Motor neuron (in vitro differentiated cells): ENCODE data around the gene ICAM4. TPM values are rescaled to one million over a fixed set of nuclear protein-coding genes. Genes with fewer than 3 reads are reported as not detected.

ENCODE experiments used
- ATAC-seq, 8 experiments: fragments of 200-7000 bp; cut with Tn5 transposase; replicated peaks in 6 of 8; 2 replicates each; pipeline ENCODE4 v1.8.0; 2021; ENCODE audit warnings: mild to moderate bottlenecking in 8 of 8, moderate library complexity in 8 of 8
- H3K27ac ChIP-seq, 2 donors: fragments of 250-450 bp; sonication (Bioruptor Pico); 2 replicates each; pipeline ENCODE4 v1.9.0; 2021; ENCODE audit warnings: antibody characterized with exemption in 2 of 2, mild to moderate bottlenecking in 2 of 2, moderate library complexity in 1 of 2
- H3K4me1 ChIP-seq, 2 donors: fragments of 250-450 bp; sonication (Bioruptor Pico); replicated peaks in 1 of 2; 2 replicates each; pipeline ENCODE4 v1.6.1; 2021; ENCODE audit warnings: antibody characterized with exemption in 2 of 2, mild to moderate bottlenecking in 2 of 2, moderate library complexity in 1 of 2
- H3K4me3 ChIP-seq, 5 donors: fragments of 250-450 bp; sonication (Bioruptor Pico); 2 replicates each; pipeline ENCODE4 v1.9.0; 2021; ENCODE audit warnings: antibody characterized with exemption in 5 of 5, mild to moderate bottlenecking in 5 of 5, moderate library complexity in 4 of 5
- WGBS, 10 experiments: fragments of 450-650 bp; shearing (Covaris generic); methylation state at CpG; one replicate each; pipeline ENCODE4 v1.0.0; 2022; 5-methylcytosine and 5-hydroxymethylcytosine counted together
- in situ Hi-C, 9 experiments: fragments of 400-800 bp; cut with MboI; loops; one replicate each; pipeline ENCODE4 v1.15.0; 2021; ENCODE audit warnings: low sequenced_read_pairs in 9 of 9, low pct_unique_long_range_greater_than_20kb in 2 of 9; ENCODE audit not compliant: unreplicated experiment in 9 of 9
- total RNA-seq, 8 experiments: library from RNA; unstranded; fragments of 300-600 nt; gene quantifications; 2 replicates each; pipeline versions ENCODE4 v1.2.3 to v1.2.4, GENCODE V29; 2022

The ICAM4 gene
- total RNA-seq, 8 experiments from 2014 or later: 0.14 TPM; not detected in 7

- ATAC-seq: no peak
- 50 to 100% (median 87%) methylated on average over 1 to 3 of the region's 4 CpGs; no CpG with 5 or more reads in 3 of the 10 experiments for WGBS, 10 experiments
- Histone ChIP-seq H3K27ac (no peak overlapping the region), H3K4me1 (peaks cover 0 to 6% of the 10 kb centered on the region in 2 donors), H3K4me3 (no peak overlapping the region)
- in situ Hi-C loops: no loop called here
Measured at GRCh38 chr19:10285393-10285792, 1.4 kb upstream of the ICAM4 start.

GRCh38 chr19:10288662-10289166, 2.0 kb downstream of the ICAM4 start:
- ATAC-seq: peak; percentile 2 to 30 (median 11)
- in situ Hi-C loops: no loop called here
- 0 to 6% (median 0%) methylated on average over 1 to 13 of the region's 23 CpGs; no CpG with 5 or more reads in 4 of the 10 experiments for WGBS, 10 experiments
- peak overlapping the region; percentile 30 to 80 (median 42) for H3K4me3 ChIP-seq
- H3K27ac ChIP-seq: peak overlapping the region in 1 of 2 donors; percentile 27
- peaks cover 0 to 6% of the 10 kb centered on the region in 2 donors for H3K4me1 ChIP-seq

- Histone ChIP-seq H3K27ac (peak overlapping the region in 1 of 2 donors; percentile 75), H3K4me1 (peaks cover 0 to 6% of the 10 kb centered on the region in 2 donors), H3K4me3 (peak overlapping the region; percentile 30 to 80 (median 42))
- ATAC-seq: peak; percentile 10 to 73 (median 62)
- WGBS, 10 experiments: 0 to 7% methylated on average over 2 to 6 of the region's 50 CpGs; no CpG with 5 or more reads in 8 of the 10 experiments
- in situ Hi-C loops: no loop called here
Measured at GRCh38 chr19:10289167-10289835, 2.5 kb downstream of the ICAM4 start.

- in situ Hi-C loops: no loop called here
- no CpG with 5 or more reads among the region's 45 CpGs for WGBS, 10 experiments
- peak in 4 of 8 experiments; percentile 8 to 28 (median 18) for ATAC-seq
- Histone ChIP-seq H3K4me1 (peaks cover 0 to 6% of the 10 kb centered on the region in 2 donors), H3K27ac (peak within 1 kb of the TSS; percentile 28 to 75), H3K4me3 (peak within 1 kb of the TSS; percentile 30 to 80 (median 42))
Measured at GRCh38 chr19:10289836-10290356, 3.1 kb downstream of the ICAM4 start, which contains the start of gene ICAM5. Gene ICAM5 (plus strand): TSS chr19:10289952. CDS start chr19:10290044, 92 bp downstream.

DNA sequence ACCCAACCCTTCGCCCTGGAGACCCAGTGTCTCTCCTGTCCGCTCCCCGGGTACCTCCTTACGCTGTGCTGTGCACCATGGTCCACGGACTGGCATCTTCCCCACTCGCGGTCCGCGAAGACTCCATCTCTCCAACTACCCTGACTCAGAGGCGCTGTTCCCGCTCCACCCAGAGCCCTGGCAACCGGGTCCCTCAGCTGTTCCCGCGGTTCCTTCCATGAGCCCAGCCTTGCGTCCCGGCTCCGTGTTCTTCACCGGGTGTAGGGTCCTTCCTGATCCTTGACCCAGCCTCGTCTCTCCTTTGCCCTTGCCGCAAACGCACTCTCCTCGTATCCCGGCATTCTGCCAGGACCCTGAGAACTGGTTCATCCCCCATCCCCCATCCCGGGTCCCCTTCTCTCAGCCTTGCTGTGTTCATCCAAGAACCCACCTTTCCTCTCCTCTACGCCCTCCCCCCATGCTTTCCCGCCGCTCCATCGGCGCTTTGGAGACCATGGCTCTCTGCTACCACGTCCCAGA, 3.7 kb downstream of the ICAM4 start:
- WGBS, 10 experiments: 0% methylated on average over 4 of the region's 30 CpGs; no CpG with 5 or more reads in 9 of the 10 experiments
- peak in 1 of 8 experiments; percentile 0 for ATAC-seq
- in situ Hi-C loops: no loop called here
- Histone ChIP-seq H3K27ac (peak overlapping the region in 1 of 2 donors; percentile 75), H3K4me3 (peak overlapping the region; percentile 30 to 80 (median 42)), H3K4me1 (peaks cover 0 to 6% of the 10 kb centered on the region in 2 donors)

GRCh38 chr19:10290876-10291553, 4.3 kb downstream of the ICAM4 start:
- Histone ChIP-seq H3K4me3 (peak overlapping the region; percentile 30 to 80 (median 42)), H3K27ac (peak overlapping the region in 1 of 2 donors; percentile 26), H3K4me1 (peaks cover 2 to 12% of the 10 kb centered on the region in 2 donors)
- in situ Hi-C loops: no loop called here
- peak in 7 of 8 experiments; percentile 2 to 11 (median 6) for ATAC-seq
- whole genome bisulfite sequencing, 10 experiments: 0% methylated on average over 2 to 9 of the region's 57 CpGs; no CpG with 5 or more reads in 5 of the 10 experiments

DNA sequence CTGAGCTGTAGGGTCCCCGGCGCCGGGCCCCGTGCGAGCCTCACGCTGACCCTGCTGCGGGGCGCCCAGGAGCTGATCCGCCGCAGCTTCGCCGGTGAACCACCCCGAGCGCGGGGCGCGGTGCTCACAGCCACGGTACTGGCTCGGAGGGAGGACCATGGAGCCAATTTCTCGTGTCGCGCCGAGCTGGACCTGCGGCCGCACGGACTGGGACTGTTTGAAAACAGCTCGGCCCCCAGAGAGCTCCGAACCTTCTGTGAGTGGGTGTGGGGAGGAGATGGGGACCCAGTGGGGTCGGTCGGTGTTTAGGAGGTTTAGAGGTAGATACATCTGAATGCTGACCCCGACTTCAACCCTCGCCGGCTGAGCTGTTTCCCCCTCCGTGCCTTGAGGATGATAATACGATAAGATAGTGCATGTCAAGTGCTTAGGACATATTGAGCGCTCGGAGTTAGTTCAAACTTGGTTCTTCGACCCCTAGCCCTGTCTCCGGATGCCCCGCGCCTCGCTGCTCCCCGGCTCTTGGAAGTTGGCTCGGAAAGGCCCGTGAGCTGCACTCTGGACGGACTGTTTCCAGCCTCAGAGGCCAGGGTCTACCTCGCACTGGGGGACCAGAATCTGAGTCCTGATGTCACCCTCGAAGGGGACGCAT, 4.9 kb downstream of the ICAM4 start:
- peak overlapping the region; percentile 30 to 80 (median 42) for H3K4me3 ChIP-seq
- H3K4me1 ChIP-seq: peaks cover 9 to 17% of the 10 kb centered on the region in 2 donors
- peak overlapping the region in 1 of 2 donors; percentile 26 for H3K27ac ChIP-seq
- in situ Hi-C loops: no loop called here
- ATAC-seq: peak in 1 of 8 experiments; percentile 1
- 0 to 12% (median 2%) methylated on average over 1 to 20 of the region's 49 CpGs; no CpG with 5 or more reads in 4 of the 10 experiments for WGBS, 10 experiments

GRCh38 chr19:10292206-10292788, 5.5 kb downstream of the ICAM4 start:
- in situ Hi-C loops: no loop called here
- peaks cover 9 to 18% of the 10 kb centered on the region in 2 donors for H3K4me1 ChIP-seq
- WGBS, 10 experiments: 0% methylated on average over 6 of the region's 45 CpGs; no CpG with 5 or more reads in 9 of the 10 experiments
- ATAC-seq: peak in 7 of 8 experiments; percentile 3 to 61 (median 44)
- peak overlapping the region in 1 of 2 donors; percentile 36 for H3K27ac ChIP-seq
- H3K4me3 ChIP-seq: peak overlapping the region; percentile 30 to 80 (median 42)

DNA sequence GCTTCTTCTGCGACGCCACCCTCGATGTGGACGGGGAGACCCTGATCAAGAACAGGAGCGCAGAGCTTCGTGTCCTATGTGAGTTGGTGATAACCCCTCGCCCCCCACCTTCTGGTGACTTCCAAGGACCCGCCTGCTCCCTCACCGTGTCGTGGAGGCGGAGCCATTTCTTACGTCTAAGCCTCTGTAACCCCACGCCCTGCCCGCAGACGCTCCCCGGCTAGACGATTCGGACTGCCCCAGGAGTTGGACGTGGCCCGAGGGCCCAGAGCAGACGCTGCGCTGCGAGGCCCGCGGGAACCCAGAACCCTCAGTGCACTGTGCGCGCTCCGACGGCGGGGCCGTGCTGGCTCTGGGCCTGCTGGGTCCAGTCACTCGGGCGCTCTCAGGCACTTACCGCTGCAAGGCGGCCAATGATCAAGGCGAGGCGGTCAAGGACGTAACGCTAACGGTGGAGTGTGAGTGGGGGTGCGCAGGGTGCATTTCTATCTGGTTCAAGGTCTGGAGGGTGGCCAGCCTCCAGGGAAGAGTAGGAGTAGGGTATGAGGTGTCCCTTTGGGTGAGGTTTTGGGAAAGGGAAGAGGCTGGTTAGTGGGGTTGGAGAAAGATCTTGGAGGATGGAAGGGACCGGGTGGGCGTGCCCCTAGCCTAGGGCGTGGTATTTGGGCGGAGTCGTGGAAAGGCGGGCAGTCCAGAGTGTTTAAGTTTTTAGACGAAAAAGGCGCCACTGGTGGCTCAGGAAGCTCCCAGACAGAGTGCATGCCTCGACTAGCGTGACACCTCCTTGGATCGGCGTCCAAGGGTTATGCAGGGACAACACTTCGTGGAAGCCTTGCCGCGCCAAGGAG, 6.3 kb downstream of the ICAM4 start:
- WGBS, 10 experiments: 7 to 71% (median 17%) methylated on average over 4 to 21 of the region's 56 CpGs; no CpG with 5 or more reads in 3 of the 10 experiments
- no peak for ATAC-seq
- H3K27ac ChIP-seq: peak overlapping the region in 1 of 2 donors; percentile 36
- peak overlapping the region; percentile 30 to 80 (median 42) for H3K4me3 ChIP-seq
- H3K4me1 ChIP-seq: peaks cover 9 to 18% of the 10 kb centered on the region in 2 donors
- in situ Hi-C loops: no loop called here

DNA sequence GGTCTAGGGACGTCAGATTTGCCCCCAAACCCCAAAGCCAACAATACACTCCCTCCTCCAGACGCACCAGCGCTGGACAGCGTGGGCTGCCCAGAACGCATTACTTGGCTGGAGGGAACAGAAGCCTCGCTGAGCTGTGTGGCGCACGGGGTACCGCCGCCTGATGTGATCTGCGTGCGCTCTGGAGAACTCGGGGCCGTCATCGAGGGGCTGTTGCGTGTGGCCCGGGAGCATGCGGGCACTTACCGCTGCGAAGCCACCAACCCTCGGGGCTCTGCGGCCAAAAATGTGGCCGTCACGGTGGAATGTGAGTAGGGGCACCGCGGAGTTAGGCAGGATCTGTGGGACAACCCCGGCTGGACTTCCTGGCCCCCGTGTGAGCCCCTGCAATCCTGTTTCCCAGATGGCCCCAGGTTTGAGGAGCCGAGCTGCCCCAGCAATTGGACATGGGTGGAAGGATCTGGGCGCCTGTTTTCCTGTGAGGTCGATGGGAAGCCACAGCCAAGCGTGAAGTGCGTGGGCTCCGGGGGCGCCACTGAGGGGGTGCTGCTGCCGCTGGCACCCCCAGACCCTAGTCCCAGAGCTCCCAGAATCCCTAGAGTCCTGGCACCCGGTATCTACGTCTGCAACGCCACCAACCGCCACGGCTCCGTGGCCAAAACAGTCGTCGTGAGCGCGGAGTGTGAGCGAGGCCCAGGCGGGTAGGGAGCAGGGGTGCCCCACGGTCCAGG, 7.0 kb downstream of the ICAM4 start:
- in situ Hi-C loops: no loop called here
- Histone ChIP-seq H3K4me3 (peak overlapping the region in 1 of 5 donors; percentile 80), H3K27ac (no peak overlapping the region), H3K4me1 (peaks cover 9 to 14% of the 10 kb centered on the region in 2 donors)
- no peak for ATAC-seq
- WGBS, 10 experiments: 0 to 45% (median 24%) methylated on average over 1 to 17 of the region's 49 CpGs; no CpG with 5 or more reads in 4 of the 10 experiments

- peaks cover 9 to 12% of the 10 kb centered on the region in 2 donors for H3K4me1 ChIP-seq
- in situ Hi-C loops: no loop called here
- no peak for ATAC-seq
- no peak overlapping the region for H3K27ac ChIP-seq
- WGBS, 10 experiments: 42% methylated on average over 8 of the region's 25 CpGs; no CpG with 5 or more reads in 9 of the 10 experiments
- no peak overlapping the region for H3K4me3 ChIP-seq
Measured at GRCh38 chr19:10294368-10294697, 7.6 kb downstream of the ICAM4 start.
